GM19025 (cell line): ENCODE data around the gene VPS13C.
"Not testable (repeated sequence)": the region's sequence is repeated elsewhere in the genome, so short reads cannot be mapped to it uniquely, and the experiment has no call there.

Experiments
- ATAC-seq: cut with Tn5 transposase; IDR thresholded peaks from one replicate; pipeline ENCODE4 v1.9.1; 2021; ENCODE audit warnings: mild to moderate bottlenecking, low read depth, moderate library complexity; ENCODE audit not compliant: unreplicated experiment

The VPS13C gene

DNA sequence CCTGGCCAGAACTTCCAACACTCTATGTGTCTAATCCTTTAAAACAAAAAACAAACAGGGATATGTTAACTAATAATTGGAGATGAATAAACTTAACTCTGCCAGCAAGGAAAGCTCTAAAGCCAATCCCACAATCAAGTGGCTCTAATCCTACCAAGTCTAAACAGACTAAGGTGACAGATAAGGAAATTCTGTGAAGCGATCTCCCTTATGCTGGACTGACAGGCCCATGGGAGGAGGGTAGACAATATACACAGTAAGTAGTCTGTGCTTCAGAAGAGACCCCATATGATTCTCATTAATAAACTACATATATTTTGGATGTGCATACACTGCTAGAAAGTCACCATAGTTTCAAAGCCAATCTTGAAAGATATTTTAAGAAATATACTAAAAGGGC lies 10.1 kb downstream of the VPS13C start:
- ATAC-seq = no peak

DNA sequence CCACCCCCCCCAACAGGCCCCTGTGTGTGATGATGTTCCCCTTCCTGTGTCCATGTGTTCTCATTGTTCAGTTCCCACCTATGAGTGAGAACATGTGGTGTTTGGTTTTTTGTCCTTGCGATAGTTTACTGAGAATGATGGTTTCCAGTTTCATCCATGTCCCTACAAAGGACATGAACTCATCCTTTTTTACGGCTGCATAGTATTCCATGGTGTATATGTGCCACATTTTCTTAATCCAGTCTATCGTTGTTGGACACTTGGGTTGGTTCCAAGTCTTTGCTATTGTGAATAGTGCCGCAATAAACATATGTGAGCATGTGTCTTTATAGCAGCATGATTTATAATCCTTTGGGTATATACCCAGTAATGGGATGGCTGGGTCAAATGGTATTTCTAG lies 12.0 kb downstream of the VPS13C start:
- ATAC-seq = not testable (repeated sequence)

GRCh38 chr15:62047282-62047827 lies 12.9 kb downstream of the VPS13C start:
- ATAC-seq = no peak

GRCh38 chr15:62046078-62046743 lies 14.0 kb downstream of the VPS13C start:
- no peak for ATAC-seq

DNA sequence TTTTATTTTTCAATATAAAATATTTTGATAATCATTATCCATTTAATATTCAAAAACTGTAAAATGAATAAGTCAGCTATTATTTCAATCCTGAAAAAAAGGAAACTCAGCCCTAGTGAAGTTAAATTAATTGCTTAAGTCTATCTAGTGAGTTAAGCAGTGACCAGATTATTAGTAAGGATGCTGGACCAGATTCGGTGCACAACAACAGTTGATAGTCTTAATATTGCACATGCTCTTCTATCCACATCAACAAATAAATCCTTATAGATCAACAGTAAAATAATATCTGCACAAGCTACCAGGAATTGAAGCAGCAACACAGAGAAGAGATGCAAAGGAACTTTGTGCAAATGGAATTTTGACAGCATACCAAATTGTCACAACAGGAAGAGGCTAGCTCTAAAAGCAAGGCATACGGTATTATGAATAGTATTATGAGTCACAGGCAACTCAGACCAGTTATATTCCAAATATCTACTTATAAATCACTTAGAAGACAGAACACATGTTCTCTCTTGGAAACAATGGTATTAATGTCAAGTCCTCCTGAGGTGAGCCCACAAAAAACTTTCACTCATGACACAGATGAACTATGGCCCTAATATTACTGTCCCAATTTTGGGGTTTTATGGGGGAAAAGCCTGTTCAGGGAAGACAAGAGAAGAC lies 24.9 kb downstream of the VPS13C start:
- no peak for ATAC-seq

- ATAC-seq = no peak
Observed at GRCh38 chr15:62027916-62028315, 32.3 kb downstream of the VPS13C start.

- no peak for ATAC-seq
Observed at GRCh38 chr15:62027263-62027565, 33.0 kb downstream of the VPS13C start.

- ATAC-seq = no peak
Observed at GRCh38 chr15:62026487-62027262, 33.6 kb downstream of the VPS13C start.

DNA sequence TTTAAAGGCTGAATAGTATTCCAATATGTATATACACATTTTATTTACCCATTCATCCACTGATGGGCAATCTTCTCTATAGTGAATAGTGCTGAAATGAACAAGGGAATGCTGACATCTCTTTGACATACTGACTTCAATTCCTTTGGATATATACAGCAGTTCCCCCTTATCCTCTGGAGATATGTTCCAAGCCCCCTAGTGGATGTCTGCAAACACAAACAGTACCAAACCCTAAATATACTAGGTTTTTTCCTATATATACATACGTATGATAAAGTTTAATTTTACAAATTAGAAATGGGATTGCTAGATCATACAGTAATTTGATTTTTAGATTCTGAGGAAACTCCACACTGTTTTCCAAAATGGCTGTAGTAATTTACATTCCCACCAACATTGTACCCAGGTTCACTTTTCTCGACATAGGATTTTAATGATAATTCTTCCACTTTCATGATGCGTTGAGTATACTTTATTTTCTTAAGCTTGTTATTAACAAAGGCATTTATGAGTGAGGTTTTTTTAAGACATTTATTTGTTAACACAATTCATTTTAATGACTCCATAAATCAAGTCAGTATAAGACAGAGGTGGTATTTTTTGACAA lies 38.2 kb downstream of the VPS13C start:
- ATAC-seq = no peak

- no peak for ATAC-seq
Observed at GRCh38 chr15:62020576-62021160, 39.6 kb downstream of the VPS13C start.

GRCh38 chr15:62005354-62005753 lies 54.9 kb downstream of the VPS13C start:
- ATAC-seq = not testable (repeated sequence)

DNA sequence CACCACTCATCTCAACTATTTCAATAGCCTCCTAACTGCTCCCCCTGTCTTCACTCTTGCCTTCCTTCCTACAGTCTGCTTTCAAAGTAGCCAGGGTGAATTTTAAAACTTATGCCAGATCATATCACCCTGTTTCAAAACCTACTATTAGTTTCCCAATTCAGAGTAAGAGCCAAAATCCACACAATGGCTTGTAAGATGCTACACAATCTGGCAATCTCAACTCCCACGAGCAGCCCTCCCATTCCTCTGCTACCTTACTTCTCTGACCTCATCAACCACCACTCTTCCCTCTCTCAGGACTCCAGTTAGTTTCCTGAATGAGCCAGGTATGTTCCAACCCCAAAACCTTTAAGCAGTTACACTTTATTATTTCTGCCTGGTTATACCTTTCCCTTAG lies 62.5 kb downstream of the VPS13C start:
- no peak for ATAC-seq

GRCh38 chr15:61996056-61996635 lies 64.1 kb downstream of the VPS13C start:
- ATAC-seq = no peak

DNA sequence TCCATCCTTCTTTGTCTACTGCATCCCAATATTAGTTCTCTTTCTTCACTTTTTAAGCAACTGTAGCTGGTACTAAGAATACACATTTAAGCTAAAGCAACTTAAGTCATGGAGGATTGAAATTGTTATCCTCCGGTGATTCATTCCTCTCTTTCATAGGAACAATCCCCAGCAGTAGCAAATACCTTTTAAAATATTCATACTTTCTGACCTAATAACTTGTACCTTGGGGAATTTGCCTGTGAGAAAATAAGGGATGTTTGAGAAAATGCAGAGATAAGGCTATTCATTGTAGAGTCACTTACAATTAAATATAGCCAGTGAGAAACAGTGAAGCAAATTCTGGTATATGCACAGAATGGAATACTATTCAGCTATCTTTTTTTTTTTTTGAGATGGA lies 66.0 kb downstream of the VPS13C start:
- no peak for ATAC-seq

DNA sequence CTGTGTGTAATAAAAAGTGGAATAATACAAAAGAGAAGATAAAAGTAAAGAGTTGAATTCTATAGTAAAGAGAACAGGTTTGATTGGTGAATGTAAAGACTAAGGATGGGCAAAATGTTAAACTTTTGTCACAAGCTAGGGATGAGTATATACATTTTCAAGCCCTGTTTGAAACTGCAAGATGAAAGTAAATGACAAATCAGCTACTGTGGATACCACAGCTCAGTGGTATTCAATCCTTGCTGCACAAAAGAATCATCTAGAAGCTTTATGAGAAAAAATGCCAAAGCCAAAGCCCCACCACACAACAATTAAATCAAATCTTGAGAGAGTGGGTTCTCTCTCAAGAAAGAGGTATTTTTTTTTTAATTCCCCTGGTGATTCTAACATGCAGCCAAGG lies 67.7 kb downstream of the VPS13C start:
- ATAC-seq = no peak

DNA sequence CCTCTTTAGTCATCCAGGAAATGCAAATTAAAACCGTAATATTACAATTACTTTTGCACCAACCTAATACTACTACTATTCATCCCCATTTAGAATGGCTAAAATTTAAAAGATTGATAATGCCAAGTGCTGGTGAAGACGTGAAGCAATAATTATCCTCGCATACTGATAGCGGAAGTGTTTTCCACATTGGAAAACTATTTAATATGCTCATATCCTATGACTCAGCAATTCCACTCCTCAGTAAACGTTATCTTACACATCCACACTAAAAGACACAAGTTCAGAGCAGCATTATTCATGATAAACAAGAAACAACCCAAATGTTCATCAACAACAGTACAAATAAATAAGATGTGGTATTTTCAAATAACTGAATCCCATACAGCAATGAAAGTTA lies 70.6 kb downstream of the VPS13C start:
- ATAC-seq = no peak

GRCh38 chr15:61987824-61988223 lies 72.4 kb downstream of the VPS13C start:
- ATAC-seq = no peak

DNA sequence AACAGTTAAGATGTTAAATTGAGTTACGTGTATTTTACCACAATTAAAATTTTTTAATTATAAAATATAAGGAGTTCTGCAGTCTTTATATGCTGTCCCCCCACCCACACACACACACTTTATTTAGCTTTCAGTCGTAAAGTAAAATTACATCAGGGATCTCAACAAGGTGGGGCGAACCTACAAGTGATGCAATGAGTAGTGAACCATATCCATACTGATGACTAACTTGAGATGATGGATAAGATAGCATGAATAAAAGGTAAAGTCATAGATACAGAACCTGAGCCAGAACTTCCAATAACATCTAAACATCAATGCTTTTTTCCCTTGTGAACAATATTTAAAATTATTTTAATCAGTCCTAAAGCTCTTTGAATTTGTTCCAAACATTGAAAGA lies 77.2 kb downstream of the VPS13C start:
- no peak for ATAC-seq

DNA sequence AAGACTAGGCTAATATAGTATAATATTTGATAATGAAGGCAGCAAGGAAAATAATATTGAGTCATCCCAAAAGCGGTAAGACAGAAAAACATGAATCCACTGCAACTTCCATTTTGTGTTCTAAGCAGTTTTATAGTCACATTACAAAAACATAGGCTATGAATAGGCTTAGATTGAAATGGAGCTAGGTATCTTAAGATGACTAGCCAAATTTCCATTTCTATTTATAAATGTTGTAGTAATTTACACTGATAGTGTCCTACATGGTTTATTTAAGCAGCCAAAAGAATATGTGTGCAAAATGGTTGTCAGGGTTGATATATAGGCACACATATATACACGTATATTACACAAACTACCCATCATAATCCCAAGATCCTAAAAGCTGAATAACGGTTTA lies 82.0 kb downstream of the VPS13C start:
- ATAC-seq = no peak

DNA sequence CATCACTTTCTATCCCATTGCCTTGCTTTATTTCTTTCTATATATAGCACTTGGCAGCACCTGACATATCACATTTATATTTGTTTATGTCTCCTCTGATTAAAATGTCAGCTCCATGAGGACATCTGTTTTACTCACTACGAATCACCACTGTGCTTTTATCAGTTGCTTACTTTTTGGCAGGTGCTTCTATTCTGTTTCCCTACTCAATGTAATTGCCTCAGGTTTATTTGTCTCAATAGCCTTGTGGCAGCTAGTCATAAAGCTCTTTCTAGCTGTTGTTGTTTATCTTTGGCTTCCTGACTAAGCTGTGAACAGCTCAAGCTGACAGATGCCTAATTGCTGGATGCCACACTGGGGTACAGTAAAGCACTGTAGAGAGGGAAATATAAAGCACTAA lies 85.5 kb downstream of the VPS13C start:
- ATAC-seq = no peak
